H4 (cell line): Measurements from ENCODE around the gene NRARP. TPM values are rescaled to one million over a fixed set of nuclear protein-coding genes. Genes with fewer than 3 reads are reported as not detected.

ENCODE experiments used
- DNase-seq: peaks from one replicate; pipeline ENCODE4 v3.0.0-alpha.2; 2015; ENCODE audit warnings: low spot score
- total RNA-seq: library from RNA; depleted of rRNA; stranded (reverse); fragments of >200 nt; shearing (Covaris generic); gene quantifications from 2 replicates; pipeline ENCODE4 v1.2.3, GENCODE V29; 2014

NRARP gene
- total RNA-seq, 1 experiment from 2014 or later = 0.37 TPM

DNA sequence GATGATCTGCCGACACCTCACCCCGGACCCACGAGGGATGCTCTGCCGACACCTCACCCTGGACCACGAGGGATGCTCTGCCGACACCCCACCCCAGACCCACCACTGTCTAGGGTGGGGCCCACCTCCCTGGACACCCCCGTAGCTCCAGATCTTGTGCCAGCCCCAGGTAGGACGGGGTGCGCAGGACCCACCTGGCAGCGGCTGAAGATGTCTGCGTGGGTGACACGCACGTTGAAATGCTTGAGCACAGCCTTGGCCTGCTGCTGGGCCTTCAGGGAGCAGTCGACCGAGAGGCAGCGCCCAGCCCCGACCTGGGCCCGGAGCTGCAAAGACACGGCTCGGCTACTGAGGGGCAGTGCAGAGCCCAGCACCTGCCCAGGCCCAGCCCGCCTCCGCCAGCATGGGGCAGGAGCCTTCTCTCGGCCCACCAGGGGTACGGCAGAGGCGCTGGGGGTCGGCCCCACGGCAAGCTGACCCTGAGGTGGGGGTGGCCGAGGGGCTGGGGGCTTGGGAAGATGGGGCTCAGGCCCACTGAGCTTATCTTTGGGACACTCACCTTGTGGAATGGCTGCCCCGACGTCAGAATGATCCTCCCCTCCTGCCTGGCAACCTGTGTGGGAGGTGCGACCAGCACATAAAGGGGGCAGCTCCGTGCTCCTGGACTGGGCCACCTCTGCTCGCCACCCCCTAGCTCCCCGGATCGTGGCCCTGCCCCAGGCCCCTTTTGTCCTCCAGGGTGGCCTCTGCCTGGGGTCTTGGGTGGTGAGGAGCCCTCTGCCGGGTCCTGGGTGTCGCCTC, 21.7 kb upstream of the NRARP start:
- no peak for DNase-seq

- no peak for DNase-seq
Measured at GRCh38 chr9:137321726-137322361, 19.8 kb upstream of the NRARP start.

- DNase-seq = no peak
Measured at GRCh38 chr9:137320555-137321384, 18.7 kb upstream of the NRARP start.

- no peak for DNase-seq
Measured at GRCh38 chr9:137319739-137320551, 17.9 kb upstream of the NRARP start.

- no peak for DNase-seq
Measured at GRCh38 chr9:137319011-137319738, 17.1 kb upstream of the NRARP start.

DNA sequence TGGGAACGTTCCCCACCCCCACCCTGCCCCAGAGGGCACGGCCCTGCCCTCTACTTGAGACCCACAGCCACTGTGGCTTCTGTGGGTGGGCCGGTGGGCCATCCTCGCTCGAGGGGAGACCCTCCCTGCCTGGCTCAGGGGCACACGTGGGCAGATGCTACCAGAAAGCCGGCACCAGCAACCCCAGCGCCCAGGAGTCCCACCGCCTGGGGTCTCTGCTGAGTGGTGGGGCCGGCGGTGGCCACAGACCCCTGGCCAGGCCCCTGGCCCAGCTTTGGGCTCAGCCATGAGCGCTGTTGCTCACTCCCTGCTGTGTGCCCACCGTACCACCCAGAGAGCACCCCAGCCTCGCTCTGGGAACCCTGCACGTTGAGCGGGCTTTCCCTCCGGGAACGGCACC, 16.5 kb upstream of the NRARP start:
- DNase-seq = no peak

DNA sequence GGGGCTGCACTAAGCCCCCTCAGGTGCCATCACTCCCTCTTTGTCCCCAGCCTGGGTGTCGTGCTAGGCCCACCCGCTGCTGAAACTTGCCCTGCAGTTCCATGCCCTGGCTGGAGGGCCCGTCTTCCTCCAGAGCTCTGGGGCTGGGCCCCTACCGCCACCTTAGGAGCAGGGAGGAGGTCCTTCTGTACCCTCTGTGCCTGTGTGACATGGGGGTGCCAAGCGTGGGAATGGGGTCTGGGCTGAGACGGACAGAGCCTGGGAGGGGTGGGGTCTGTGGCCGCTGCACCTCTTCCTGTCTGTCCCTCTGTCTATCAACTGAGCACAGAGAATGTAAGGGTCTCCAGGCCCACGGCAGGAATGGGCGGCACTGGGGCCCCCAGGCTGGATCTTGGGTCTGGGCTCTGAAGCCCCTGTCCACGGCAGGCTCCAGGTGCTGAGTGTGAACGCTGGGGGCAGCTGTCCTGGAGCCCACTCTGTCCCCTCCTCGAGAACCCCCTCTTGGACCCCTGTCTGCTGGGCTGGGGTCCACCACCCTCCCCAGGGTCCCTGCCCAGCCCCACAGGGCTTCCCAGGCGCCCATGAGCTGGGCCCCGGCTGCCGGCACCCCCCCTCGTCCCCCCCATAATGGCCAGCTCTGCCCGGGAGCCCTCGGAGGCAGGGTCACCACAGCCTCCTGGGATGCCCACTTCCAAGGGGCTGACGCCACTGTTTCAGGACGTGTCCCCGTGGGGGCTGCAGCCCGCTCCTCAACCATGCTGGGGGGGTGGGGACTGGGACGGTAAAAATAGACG, 15.8 kb upstream of the NRARP start:
- DNase-seq = no peak

- no peak for DNase-seq
Measured at GRCh38 chr9:137317021-137317717, 15.1 kb upstream of the NRARP start.

- DNase-seq = no peak
Measured at GRCh38 chr9:137316012-137316981, 14.2 kb upstream of the NRARP start.

- DNase-seq = no peak
Measured at GRCh38 chr9:137315581-137316011, 13.5 kb upstream of the NRARP start.

DNA sequence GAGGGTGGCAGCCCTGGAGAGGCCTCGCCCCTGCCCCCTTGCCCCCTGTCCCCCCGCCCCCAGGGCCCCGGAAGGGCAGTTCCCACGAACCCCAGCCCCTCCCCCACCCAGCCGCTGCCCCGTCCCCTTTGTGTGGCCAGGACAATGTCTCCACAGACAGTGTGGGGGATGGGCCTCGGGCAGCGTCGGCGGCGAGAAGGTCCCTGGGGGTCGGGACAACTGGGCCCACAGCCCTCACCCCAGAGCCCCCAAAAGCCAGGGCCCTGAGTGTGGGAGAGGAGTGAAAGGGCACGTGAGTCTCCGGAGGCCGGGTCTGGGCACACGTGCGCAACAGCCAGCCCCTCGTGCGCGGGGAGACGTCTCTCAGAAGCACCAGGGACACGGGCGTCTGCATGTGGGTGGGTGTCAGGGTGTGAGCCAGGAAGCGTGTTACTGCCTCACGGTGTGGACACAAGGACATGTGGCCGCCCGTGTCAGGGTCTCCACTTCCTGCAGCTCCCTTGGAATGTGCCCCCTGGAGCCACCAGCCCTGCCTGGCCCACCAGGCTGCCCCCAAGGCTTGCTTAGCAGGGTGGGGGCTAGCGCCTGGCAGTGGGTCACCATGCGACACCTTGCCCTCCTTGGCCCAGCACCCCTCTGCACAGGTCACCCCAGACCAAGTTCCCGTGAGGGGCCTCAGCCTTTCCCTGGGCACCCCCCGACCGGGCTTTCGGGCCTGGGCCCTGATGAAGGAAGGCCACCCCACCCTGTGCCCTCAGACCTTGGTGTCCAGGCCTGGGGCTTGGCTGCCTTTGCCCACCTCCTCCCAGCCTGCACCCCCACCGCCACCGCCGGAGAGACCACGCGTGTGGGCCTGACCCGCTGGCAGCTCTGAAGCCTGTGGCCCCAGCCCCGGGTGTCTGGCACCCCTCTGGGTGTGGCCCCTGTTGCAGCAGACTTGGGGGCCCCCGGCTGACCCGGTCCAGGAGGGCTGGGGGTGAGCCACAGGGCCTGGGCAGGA, 12.8 kb upstream of the NRARP start:
- DNase-seq = no peak

- DNase-seq = no peak
Measured at GRCh38 chr9:137313956-137314560, 12.0 kb upstream of the NRARP start.

- no peak for DNase-seq
Measured at GRCh38 chr9:137313326-137313936, 11.4 kb upstream of the NRARP start.

GRCh38 chr9:137312852-137313325, 10.8 kb upstream of the NRARP start:
- no peak for DNase-seq

DNA sequence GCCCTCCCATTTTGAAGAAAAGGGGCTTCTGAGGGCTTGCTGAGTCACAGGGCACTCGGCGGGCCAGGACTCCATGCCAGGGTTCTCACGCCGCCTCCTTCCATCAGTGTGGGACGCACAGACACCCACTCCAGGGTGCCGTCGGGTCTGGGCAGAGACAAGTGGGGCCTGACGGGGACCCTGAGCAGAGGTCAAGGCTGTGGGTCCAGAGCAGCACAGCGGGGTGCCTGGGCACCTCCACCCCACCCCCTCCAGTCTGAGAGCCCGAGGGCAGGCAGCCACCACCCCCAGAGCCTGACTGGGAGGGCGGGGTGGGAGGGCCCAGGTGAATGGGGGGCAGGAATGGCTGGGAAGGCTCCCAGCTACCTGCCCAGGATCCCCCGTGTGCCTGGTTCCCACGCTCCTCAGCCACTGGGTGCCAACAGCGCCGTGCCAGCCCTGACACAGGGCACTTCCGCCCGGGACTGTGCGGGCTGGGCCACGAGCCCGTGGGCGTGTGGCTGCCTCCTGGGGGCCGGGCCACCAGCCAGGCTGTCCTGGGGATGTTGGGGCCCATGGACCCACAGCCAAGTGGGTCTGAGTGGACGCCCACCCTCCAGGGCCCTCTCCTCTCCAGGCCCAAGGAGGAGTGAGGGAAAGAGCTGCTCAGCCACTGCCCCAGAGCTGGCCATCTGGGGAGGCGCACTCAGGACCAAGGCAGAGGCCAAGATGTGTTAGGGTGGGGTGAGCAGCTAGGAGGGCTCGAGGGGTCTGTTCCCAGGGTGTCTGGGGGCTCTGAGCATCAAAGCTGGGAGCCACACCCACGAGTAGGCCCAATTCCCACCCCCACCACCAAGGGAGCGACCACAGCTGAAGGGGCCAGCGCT, 10.1 kb upstream of the NRARP start:
- DNase-seq = no peak
